Bone marrow (tissue), 2 donors: Measurements from ENCODE around the gene PPFIA4.
A peak's percentile ranks its signal among the peaks of the same experiment; 100 is the strongest.

Experiments
- DNase-seq, 2 donors: peaks; one replicate each; lab custom pipeline; 2025; lab: John Stamatoyannopoulos, UW

Gene PPFIA4

DNA sequence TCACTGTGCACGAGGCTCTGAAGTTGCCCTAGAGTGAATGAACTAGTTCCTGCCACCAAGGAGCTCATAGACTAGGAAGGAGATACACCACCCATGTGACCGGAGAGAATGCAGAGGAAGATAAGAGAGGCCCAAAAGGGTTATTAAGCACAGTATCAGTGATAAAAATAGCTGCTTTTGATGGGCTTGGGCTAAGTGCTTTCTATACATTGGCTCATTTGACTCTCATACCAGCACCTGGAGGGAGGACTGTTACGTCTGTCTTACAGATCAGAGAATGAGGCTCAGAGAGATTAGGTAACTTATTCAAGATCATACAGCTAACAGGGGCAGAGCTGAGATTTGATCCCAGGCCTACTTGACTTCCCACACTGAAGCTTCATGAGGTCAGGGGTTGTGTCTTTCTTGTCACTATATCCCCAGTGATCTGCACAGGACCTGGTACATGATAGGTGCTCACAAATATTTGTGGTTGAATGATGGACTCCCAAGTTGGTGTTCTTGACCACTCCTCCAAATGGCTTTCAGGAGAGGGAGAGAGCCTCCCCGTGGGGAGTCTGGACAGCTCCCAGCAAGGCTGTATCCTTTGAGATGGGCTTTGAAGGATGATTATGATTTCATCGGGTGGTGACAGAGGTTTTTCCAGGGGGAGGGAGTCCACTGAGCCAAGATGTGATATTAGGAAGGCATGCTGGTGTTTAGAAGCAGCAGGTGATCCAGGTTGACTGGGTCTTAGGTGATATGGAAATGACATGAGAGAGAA is 14.4 kb downstream of the PPFIA4 start:
- DNase-seq: no peak

DNA sequence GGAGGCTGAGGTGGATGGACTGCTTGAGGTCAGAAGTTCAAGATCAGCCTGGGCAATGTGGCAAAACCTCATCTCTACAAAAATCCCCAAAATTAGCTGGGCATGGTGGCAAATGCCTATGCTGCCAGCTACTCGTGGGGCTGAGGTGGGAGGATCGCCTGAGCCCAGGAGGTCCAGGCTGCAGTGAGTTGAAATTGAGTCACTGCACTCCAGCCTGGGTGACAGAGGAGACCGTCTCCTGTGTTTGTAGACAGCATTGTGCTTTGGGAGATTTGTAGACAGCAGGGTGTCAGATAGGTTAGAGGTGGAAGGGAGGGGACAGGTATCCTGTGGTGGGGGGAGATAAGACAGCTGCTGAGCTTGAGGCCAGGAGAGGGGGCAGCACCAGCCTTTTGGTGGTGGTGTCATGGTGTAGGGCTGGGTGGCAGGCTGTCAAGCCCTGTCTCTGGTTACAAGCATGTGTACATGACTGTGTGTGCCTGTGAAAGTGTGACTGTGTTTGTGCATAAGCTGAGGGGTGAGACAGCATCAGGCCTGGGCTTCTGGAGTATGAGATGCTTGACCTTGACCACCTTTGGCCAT is 15.2 kb downstream of the PPFIA4 start:
- DNase-seq: no peak

- no peak for DNase-seq
Observed at GRCh38 chr1:203043830-203044545, 17.7 kb downstream of the PPFIA4 start.

DNA sequence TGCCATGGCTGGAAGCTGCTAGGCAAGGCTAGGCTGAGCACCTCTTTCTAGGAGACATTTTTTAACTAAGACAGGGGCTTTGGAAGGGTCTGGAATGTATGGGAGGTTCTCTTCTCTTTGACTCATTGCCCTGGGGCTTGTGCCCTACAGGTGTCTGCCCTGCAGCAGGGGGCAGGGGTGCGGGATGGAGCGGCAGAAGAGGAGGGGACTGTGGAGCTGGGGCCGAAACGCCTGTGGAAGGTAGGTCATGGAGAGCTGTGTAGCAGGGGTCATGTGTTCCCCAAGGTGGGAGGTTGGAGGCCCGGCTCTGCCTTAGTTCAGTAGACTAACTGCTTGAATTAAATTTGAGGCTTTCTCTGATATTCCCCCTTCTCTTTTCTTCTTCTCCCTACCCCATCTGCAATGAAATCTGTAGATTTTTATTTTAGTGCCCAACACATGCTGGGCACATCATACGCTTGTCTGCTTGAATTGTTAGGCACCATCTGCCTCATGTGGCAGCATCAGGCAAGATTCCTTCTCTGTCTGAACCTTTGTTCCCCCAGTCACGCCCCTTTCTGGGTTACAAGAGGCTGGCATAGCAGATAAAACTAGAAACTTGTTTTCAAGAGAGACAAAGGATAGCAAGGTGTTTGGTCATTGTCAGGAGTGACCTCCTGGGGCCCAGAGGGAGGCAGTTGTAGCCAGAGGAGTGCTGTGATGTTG is 18.4 kb downstream of the PPFIA4 start:
- no peak for DNase-seq

- DNase-seq: no peak
Observed at GRCh38 chr1:203045336-203045735, 19.0 kb downstream of the PPFIA4 start.

GRCh38 chr1:203045821-203046594 is 19.7 kb downstream of the PPFIA4 start:
- DNase-seq: no peak

DNA sequence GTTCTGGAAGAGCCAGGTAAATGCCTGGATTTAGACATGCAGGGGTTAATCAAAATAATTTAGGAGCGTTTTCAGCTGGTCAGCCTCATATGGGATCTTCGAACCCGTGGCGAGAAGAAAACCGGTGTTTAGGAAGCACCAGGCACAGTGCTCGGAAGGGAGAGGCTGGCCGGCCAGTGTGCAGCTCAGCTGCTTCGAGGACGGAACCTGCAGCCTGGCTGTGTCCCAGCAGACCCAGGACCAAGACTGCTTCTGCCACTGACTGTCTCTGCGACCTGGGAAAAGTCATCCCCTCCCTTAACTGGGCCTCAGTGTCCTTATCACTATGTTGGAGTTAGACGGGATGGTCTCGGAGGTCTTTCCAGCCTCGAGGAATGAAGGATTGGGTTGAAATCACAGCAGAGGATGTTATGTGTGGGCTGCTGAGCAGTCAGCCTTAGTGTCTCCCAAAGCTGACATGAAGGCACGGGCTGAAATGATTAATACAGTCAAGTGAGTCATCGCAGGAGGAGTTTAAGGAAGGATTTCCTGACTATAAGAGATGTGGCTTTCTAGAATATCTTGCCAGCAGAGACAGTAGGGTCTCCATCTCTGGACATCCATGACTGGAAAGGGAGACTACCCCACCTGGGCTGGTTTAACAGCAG is 20.8 kb downstream of the PPFIA4 start:
- DNase-seq: peak in 1 of 2 donors; percentile 41

- no peak for DNase-seq
Observed at GRCh38 chr1:203048086-203048485, 21.8 kb downstream of the PPFIA4 start.

DNA sequence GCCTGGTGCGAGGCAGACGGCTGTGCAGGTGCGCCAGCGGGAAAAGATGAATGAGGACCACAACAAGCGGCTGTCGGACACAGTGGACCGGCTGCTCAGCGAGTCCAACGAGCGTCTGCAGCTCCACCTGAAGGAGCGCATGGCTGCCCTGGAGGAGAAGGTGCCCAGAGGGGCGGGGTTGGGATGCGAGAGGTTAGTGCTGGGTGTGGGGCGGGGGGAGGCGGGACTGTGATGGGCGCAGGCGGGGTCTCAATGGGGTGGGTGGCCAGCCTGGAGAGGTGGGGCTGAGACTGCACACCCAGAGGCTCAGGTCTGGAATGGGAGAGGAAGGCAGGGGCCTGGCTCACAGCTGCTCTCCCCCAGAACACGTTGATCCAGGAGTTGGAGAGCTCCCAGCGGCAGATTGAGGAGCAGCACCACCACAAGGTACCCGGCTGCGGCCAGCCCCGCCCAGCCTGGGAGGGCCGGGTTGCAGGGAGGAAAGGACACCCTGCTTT is 22.3 kb downstream of the PPFIA4 start:
- no peak for DNase-seq

GRCh38 chr1:203049077-203049476 is 22.8 kb downstream of the PPFIA4 start:
- no peak for DNase-seq

- no peak for DNase-seq
Observed at GRCh38 chr1:203049576-203050180, 23.4 kb downstream of the PPFIA4 start.

- no peak for DNase-seq
Observed at GRCh38 chr1:203050826-203051225, 24.5 kb downstream of the PPFIA4 start.

DNA sequence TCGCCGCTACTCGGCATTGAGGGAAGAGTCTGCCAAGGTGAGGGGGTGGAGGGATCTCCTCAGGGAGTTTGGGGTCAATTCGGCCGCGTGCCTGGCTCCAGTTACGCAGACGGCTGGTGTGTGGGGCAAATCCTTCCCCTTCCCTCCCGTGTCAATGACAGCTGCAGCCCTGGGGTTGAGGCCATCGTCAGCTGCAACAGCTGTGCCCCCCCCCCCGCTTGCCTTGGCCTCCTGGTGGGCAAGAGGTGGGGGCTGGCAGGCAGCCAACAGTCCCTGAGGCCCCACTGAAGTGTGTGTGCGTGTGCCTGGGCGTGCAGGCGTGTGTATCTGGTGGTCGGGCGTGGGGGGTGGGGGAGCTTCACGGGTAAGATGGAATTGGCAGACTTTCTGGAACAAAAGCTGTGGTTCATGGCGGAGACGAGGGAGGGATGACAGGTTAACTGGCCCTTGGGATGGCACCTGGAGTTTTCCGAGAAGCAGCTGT is 25.6 kb downstream of the PPFIA4 start:
- DNase-seq: no peak

DNA sequence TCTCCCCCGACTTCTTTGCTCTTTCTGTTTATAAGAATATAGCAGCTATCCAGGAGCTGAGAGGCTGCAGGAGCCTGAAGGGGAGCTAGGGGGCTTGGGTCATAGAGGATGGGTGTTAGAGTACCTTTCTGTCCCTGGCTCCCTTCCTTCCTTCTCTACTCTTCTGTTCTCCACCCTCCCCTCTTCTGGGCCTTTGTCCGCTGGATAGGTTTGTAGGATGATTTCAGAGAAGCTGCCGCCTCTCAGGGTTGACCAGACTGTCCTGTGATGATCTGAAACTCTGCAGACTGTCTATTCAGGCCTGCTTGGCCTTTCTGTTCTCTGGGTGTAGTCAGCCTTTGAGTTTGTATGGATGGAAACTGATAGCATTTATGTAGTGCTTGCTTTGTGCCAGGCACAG is 26.3 kb downstream of the PPFIA4 start:
- no peak for DNase-seq

DNA sequence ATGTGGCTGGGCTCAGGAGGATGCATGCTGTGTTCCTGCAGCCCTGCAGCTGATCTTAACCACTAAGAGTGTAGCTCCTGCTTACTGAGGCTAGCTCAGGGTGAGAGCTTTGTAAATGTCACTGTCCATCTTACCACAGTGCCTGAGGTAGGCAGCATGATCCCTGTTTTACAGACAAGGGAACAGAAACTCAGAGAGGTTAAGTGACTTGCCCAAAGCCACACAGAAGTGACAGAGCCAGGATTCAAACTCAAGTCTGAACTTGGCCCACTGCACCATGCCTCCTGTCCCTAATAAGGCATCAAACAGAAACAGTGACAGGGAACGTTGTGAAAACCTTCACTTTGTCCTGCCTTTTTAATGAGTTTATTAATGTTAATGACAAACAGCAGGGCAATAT is 27.9 kb downstream of the PPFIA4 start:
- no peak for DNase-seq

GRCh38 chr1:203054642-203055041 is 28.4 kb downstream of the PPFIA4 start:
- no peak for DNase-seq

GRCh38 chr1:203055161-203055799 is 29.0 kb downstream of the PPFIA4 start:
- DNase-seq: no peak

GRCh38 chr1:203056012-203056411 is 29.7 kb downstream of the PPFIA4 start:
- no peak for DNase-seq

- no peak for DNase-seq
Observed at GRCh38 chr1:203056516-203056915, 30.2 kb downstream of the PPFIA4 start.
